Neural progenitor cell (in vitro differentiated cells): ENCODE data around the gene SNRNP70. TPM values are rescaled to one million over a fixed set of nuclear protein-coding genes. Genes with fewer than 3 reads are reported as not detected.

Experiments
- DNase-seq: peaks from one replicate; pipeline ENCODE4 v3.0.0-alpha.2; 2016; ENCODE audit warnings: low spot score
- H2AFZ ChIP-seq: fragments of 200-600 bp; sonication (generic); replicated peaks from 2 replicates; pipeline ENCODE4 v1.6.1; 2016; ENCODE audit warnings: antibody characterized with exemption
- H3F3A ChIP-seq: fragments of 200-600 bp; sonication (generic); 2 replicates; pipeline ENCODE4 v1.6.1; 2016; ENCODE audit warnings: antibody characterized with exemption, low read depth
- H3K27ac ChIP-seq: fragments of 200-600 bp; sonication (generic); 2 replicates; pipeline ENCODE4 v1.5.1; 2016; ENCODE audit warnings: mild to moderate bottlenecking
- H3K27me3 ChIP-seq: fragments of 200-600 bp; sonication (generic); 2 replicates; pipeline ENCODE4 v1.6.1; 2016; ENCODE audit warnings: mild to moderate bottlenecking, moderate library complexity
- H3K36me3 ChIP-seq: fragments of 200-600 bp; sonication (generic); 2 replicates; pipeline ENCODE4 v1.5.1; 2016
- H3K4me1 ChIP-seq: fragments of 200-600 bp; sonication (generic); 2 replicates; pipeline ENCODE4 v1.6.1; 2016; ENCODE audit warnings: mixed run types
- H3K4me2 ChIP-seq: fragments of 200-600 bp; sonication (generic); 2 replicates; pipeline ENCODE4 v1.6.1; 2016
- H3K4me3 ChIP-seq: fragments of 200-600 bp; sonication (generic); 2 replicates; pipeline ENCODE4 v1.5.1; 2016
- H3K79me2 ChIP-seq: fragments of 200-600 bp; sonication (generic); 2 replicates; pipeline ENCODE4 v1.6.1; 2016; ENCODE audit warnings: low read depth
- H3K9ac ChIP-seq: fragments of 200-600 bp; sonication (generic); 2 replicates; pipeline ENCODE4 v1.6.1; 2016
- H3K9me3 ChIP-seq: fragments of 200-600 bp; sonication (generic); 2 replicates; pipeline ENCODE4 v1.5.1; 2016; ENCODE audit warnings: low read depth
- H4K20me1 ChIP-seq: fragments of 200-600 bp; sonication (generic); 2 replicates; pipeline ENCODE4 v1.6.1; 2016; ENCODE audit warnings: low read depth
- H3K27ac Mint-ChIP-seq: 3 replicates; pipeline ENCODE4 v1.8.0; 2021; ENCODE audit warnings: mixed read lengths
- H3K27me3 Mint-ChIP-seq: 2 replicates; pipeline ENCODE4 v1.8.0; 2022; ENCODE audit warnings: low read depth, mild to moderate bottlenecking, inconsistent platforms, moderate library complexity, mixed read lengths; ENCODE audit not compliant: insufficient read depth
- H3K36me3 Mint-ChIP-seq: 3 replicates; pipeline ENCODE4 v1.8.0; 2021; ENCODE audit warnings: mixed read lengths
- H3K4me1 Mint-ChIP-seq: 3 replicates; pipeline ENCODE4 v1.8.0; 2021; ENCODE audit warnings: mixed read lengths
- H3K4me3 Mint-ChIP-seq: 3 replicates; pipeline ENCODE4 v1.8.0; 2021; ENCODE audit warnings: mild to moderate bottlenecking, moderate library complexity, mixed read lengths
- H3K9me3 Mint-ChIP-seq: 3 replicates; pipeline ENCODE4 v1.8.0; 2020; ENCODE audit warnings: mixed read lengths
- CTCF ChIP-seq: fragments of 200-600 bp; sonication (generic); IDR thresholded peaks from 2 replicates; pipeline ENCODE4 v1.5.1; 2017; ENCODE audit warnings: antibody characterized with exemption, mild to moderate bottlenecking
- EZH2 ChIP-seq: fragments of 200-600 bp; sonication (generic); IDR thresholded peaks from 2 replicates; pipeline ENCODE4 v1.6.1; 2017; ENCODE audit warnings: antibody characterized with exemption, mild to moderate bottlenecking, moderate library complexity
- EZH2phosphoT487 ChIP-seq: fragments of 200-600 bp; sonication (generic); IDR thresholded peaks from 2 replicates; pipeline ENCODE4 v1.6.1; 2017; ENCODE audit warnings: antibody characterized with exemption
- total RNA-seq: library from RNA; depleted of rRNA; stranded (reverse); fragments of >200 nt; gene quantifications from 2 replicates; pipeline ENCODE4 v1.2.3, GENCODE V29; 2015; ENCODE audit warnings: low replicate concordance

Gene SNRNP70
- total RNA-seq, 1 donor from 2014 or later = 162 TPM

DNA sequence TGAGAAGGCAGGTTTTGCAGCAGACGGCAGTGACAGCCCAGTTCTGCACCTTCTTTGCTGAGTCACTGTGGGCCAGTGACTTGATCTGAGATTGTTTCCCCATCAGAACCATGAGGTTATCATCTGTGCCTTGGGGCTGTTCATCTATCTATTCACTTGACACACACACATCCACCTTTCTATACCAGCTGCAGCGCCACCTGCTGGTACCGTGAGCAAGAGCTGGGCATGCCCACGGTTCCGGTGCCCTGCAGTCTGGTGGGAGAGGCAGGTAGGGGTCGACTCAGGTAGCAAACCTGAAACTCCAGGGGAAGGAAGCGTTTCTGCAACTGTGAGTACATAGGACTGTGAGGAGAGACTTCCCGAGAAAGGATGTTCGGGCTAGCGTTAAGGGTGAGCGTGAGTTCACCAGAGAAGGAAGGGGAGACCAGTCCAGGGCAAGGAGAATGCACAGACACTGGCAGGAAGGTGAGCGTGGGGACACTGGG lies 21.4 kb downstream of the SNRNP70 start:
- Mint-ChIP-seq H3K4me1 (peaks cover 3% of the 10 kb centered on the region), H3K27me3 (peaks cover 5% of the 10 kb centered on the region), H3K4me3 (no peak overlapping the region), H3K36me3 (peaks cover 34% of the 10 kb centered on the region), H3K27ac (no peak overlapping the region), H3K9me3 (no peaks in the 10 kb centered on the region)
- no peaks in the 10 kb centered on the region for H3K9me3 ChIP-seq
- no peak overlapping the region for H2AFZ ChIP-seq
- no peaks in the 10 kb centered on the region for H3K27me3 ChIP-seq
- peak; percentile 91 for TF ChIP-seq CTCF
- no peak for TF ChIP-seq EZH2phosphoT487
- H3K4me3 ChIP-seq = no peak overlapping the region
- no peak overlapping the region for H3K4me2 ChIP-seq
- H3F3A ChIP-seq = peaks cover 63% of the 10 kb centered on the region
- DNase-seq = peak; percentile 76
- H3K4me1 ChIP-seq = no peaks in the 10 kb centered on the region
- H3K36me3 ChIP-seq = no peaks in the 10 kb centered on the region
- peaks cover 75% of the 10 kb centered on the region for H4K20me1 ChIP-seq
- no peak overlapping the region for H3K9ac ChIP-seq
- peaks cover 10% of the 10 kb centered on the region for H3K79me2 ChIP-seq
- no peak overlapping the region for H3K27ac ChIP-seq

DNA sequence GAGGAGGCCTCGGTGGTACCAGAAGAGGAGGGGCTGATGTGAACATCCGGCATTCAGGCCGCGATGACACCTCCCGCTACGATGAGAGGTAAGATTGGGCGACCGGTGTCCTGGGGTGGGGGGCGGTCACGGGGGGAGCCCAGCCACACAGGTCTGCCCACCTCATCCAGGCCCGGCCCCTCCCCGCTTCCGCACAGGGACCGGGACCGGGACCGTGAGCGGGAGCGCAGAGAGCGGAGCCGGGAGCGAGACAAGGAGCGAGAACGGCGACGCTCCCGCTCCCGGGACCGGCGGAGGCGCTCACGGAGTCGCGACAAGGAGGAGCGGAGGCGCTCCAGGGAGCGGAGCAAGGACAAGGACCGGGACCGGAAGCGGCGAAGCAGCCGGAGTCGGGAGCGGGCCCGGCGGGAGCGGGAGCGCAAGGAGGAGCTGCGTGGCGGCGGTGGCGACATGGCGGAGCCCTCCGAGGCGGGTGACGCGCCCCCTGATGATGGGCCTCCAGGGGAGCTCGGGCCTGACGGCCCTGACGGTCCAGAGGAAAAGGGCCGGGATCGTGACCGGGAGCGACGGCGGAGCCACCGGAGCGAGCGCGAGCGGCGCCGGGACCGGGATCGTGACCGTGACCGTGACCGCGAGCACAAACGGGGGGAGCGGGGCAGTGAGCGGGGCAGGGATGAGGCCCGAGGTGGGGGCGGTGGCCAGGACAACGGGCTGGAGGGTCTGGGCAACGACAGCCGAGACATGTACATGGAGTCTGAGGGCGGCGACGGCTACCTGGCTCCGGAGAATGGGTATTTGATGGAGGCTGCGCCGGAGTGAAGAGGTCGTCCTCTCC lies 22.6 kb downstream of the SNRNP70 start:
- Histone ChIP-seq H2AFZ (no peak overlapping the region), H3F3A (peaks cover 63% of the 10 kb centered on the region), H3K9me3 (no peaks in the 10 kb centered on the region), H3K27ac (no peak overlapping the region), H4K20me1 (peaks cover 66% of the 10 kb centered on the region), H3K27me3 (no peaks in the 10 kb centered on the region), H3K4me1 (no peaks in the 10 kb centered on the region), H3K79me2 (peaks cover 10% of the 10 kb centered on the region), H3K4me3 (no peak overlapping the region), H3K36me3 (no peaks in the 10 kb centered on the region), H3K4me2 (no peak overlapping the region), H3K9ac (no peak overlapping the region)
- Mint-ChIP-seq H3K4me3 (no peak overlapping the region), H3K4me1 (peaks cover 3% of the 10 kb centered on the region), H3K27me3 (peaks cover 5% of the 10 kb centered on the region), H3K9me3 (no peaks in the 10 kb centered on the region), H3K27ac (no peak overlapping the region), H3K36me3 (peaks cover 32% of the 10 kb centered on the region)
- TF ChIP-seq EZH2phosphoT487 (no peak), CTCF (no peak), EZH2 (no peak)
- DNase-seq = no peak

GRCh38 chr19:49109051-49109450 lies 23.8 kb downstream of the SNRNP70 start:
- TF ChIP-seq CTCF (no peak), EZH2phosphoT487 (no peak), EZH2 (no peak)
- Mint-ChIP-seq H3K27me3 (peaks cover 10% of the 10 kb centered on the region), H3K4me1 (peaks cover 10% of the 10 kb centered on the region), H3K27ac (peak overlapping the region; percentile 27), H3K9me3 (no peaks in the 10 kb centered on the region), H3K36me3 (peaks cover 31% of the 10 kb centered on the region), H3K4me3 (peak overlapping the region; percentile 1)
- Histone ChIP-seq H4K20me1 (peaks cover 61% of the 10 kb centered on the region), H3K4me1 (peaks cover 4% of the 10 kb centered on the region), H3K9ac (no peak overlapping the region), H3K4me3 (no peak overlapping the region), H3K36me3 (no peaks in the 10 kb centered on the region), H3K27me3 (no peaks in the 10 kb centered on the region), H2AFZ (no peak overlapping the region), H3K4me2 (no peak overlapping the region), H3K27ac (no peak overlapping the region), H3K9me3 (no peaks in the 10 kb centered on the region), H3K79me2 (peaks cover 10% of the 10 kb centered on the region), H3F3A (peaks cover 69% of the 10 kb centered on the region)
- DNase-seq = no peak
